H9 (cell line): ENCODE data around the gene COTL1. TPM values are rescaled to one million over a fixed set of nuclear protein-coding genes. Genes with fewer than 3 reads are reported as not detected.
A peak's percentile ranks its signal among the peaks of the same experiment; 100 is the strongest.

Experiments used
- DNase-seq: peaks from one replicate; pipeline ENCODE4 v3.0.0-alpha.2; 2017
- H2AFZ ChIP-seq: one replicate; pipeline ENCODE4 v1.6.1; 2013; ENCODE audit warnings: mild to moderate bottlenecking, low read length, control low read depth, moderate library complexity
- H2AK5ac ChIP-seq: 2 replicates; pipeline ENCODE4 v1.6.1; 2013; ENCODE audit warnings: low read length, control low read depth, mixed read lengths; ENCODE audit not compliant: insufficient read length
- H2BK120ac ChIP-seq: one replicate; pipeline ENCODE4 v1.6.1; 2013; ENCODE audit warnings: low read depth, mild to moderate bottlenecking, low read length, control low read depth, inconsistent platforms; ENCODE audit not compliant: poor library complexity, severe bottlenecking
- H2BK12ac ChIP-seq: 2 replicates; pipeline ENCODE4 v1.6.1; 2013; ENCODE audit warnings: low read length, control low read depth, mixed read lengths, low read depth; ENCODE audit not compliant: insufficient read length
- H2BK15ac ChIP-seq: 2 replicates; pipeline ENCODE4 v1.6.1; 2013; ENCODE audit warnings: low read depth, low read length, control low read depth
- H2BK20ac ChIP-seq: one replicate; pipeline ENCODE4 v1.6.1; 2013; ENCODE audit warnings: low read depth, mild to moderate bottlenecking, low read length, control low read depth, inconsistent platforms; ENCODE audit not compliant: poor library complexity, severe bottlenecking
- H2BK5ac ChIP-seq: 2 replicates; pipeline ENCODE4 v1.6.1; 2013; ENCODE audit warnings: low read length, control low read depth, mixed read lengths; ENCODE audit not compliant: insufficient read length
- H3K14ac ChIP-seq: 2 replicates; pipeline ENCODE4 v1.6.1; 2013; ENCODE audit warnings: low read length, control low read depth; ENCODE audit not compliant: insufficient read depth
- H3K18ac ChIP-seq: 2 replicates; pipeline ENCODE4 v1.6.1; 2013; ENCODE audit warnings: low read depth, mild to moderate bottlenecking, mixed read lengths, low read length, control low read depth; ENCODE audit not compliant: insufficient read length
- H3K23ac ChIP-seq: 2 replicates; pipeline ENCODE4 v1.6.1; 2013; ENCODE audit warnings: low read length, control low read depth, mixed read lengths, low read depth; ENCODE audit not compliant: insufficient read length
- H3K23me2 ChIP-seq: 2 replicates; pipeline ENCODE4 v1.6.1; 2013; ENCODE audit warnings: low read depth, mild to moderate bottlenecking, mixed read lengths, low read length, control low read depth; ENCODE audit not compliant: insufficient read length, poor library complexity, severe bottlenecking
- H3K27ac ChIP-seq: 2 replicates; pipeline ENCODE4 v1.5.1; 2013; ENCODE audit warnings: low read length, control low read depth, mixed read lengths, low read depth; ENCODE audit not compliant: insufficient read length
- H3K27me3 ChIP-seq: 2 replicates; pipeline ENCODE4 v1.6.1; 2013; ENCODE audit warnings: low read length, control low read depth, inconsistent platforms; ENCODE audit not compliant: insufficient read depth
- H3K4ac ChIP-seq: 2 replicates; pipeline ENCODE4 v1.6.1; 2013; ENCODE audit warnings: low read depth, mild to moderate bottlenecking, control low read depth, inconsistent platforms, low read length, moderate library complexity
- H3K4me1 ChIP-seq: 2 replicates; pipeline ENCODE4 v1.6.1; 2013; ENCODE audit warnings: low read length, control low read depth, inconsistent platforms; ENCODE audit not compliant: insufficient read depth
- H3K4me2 ChIP-seq: 2 replicates; pipeline ENCODE4 v1.6.1; 2013; ENCODE audit warnings: low read length, control low read depth, mixed read lengths; ENCODE audit not compliant: insufficient read length, insufficient read depth
- H3K56ac ChIP-seq: 2 replicates; pipeline ENCODE4 v1.6.1; 2013; ENCODE audit warnings: low read depth, mild to moderate bottlenecking, mixed read lengths, low read length, control low read depth; ENCODE audit not compliant: insufficient read length
- H3K79me1 ChIP-seq: 2 replicates; pipeline ENCODE4 v1.6.1; 2013; ENCODE audit warnings: low read depth, mild to moderate bottlenecking, moderate library complexity, low read length, control low read depth, inconsistent platforms; ENCODE audit not compliant: insufficient read depth, poor library complexity, severe bottlenecking
- H3K79me2 ChIP-seq: 2 replicates; pipeline ENCODE4 v1.6.1; 2013; ENCODE audit warnings: low read length, control low read depth, inconsistent platforms; ENCODE audit not compliant: insufficient read depth
- H3K9ac ChIP-seq: 2 replicates; pipeline ENCODE4 v1.6.1; 2013; ENCODE audit warnings: low read length, control low read depth, mixed read lengths; ENCODE audit not compliant: insufficient read length; ENCODE audit errors: extremely low read depth
- H3K9me3 ChIP-seq: one replicate; pipeline ENCODE4 v1.6.1; 2013; ENCODE audit warnings: low read depth, low read length, inconsistent platforms; ENCODE audit not compliant: control insufficient read depth
- H3T11ph ChIP-seq: one replicate; pipeline ENCODE4 v1.6.1; 2013; ENCODE audit warnings: mild to moderate bottlenecking, low read length, control low read depth, inconsistent platforms
- H4K20me1 ChIP-seq: one replicate; pipeline ENCODE4 v1.6.1; 2013; ENCODE audit not compliant: control insufficient read depth, insufficient read length, insufficient read depth
- H4K5ac ChIP-seq: 2 replicates; pipeline ENCODE4 v1.6.1; 2013; ENCODE audit warnings: low read depth, mild to moderate bottlenecking, mixed read lengths, low read length, control low read depth; ENCODE audit not compliant: insufficient read length
- H4K8ac ChIP-seq: replicated peaks from 2 replicates; pipeline ENCODE4 v1.6.1; 2013; ENCODE audit warnings: low read length, control low read depth, mixed read lengths, low read depth; ENCODE audit not compliant: insufficient read length
- H4K91ac ChIP-seq: 2 replicates; pipeline ENCODE4 v1.6.1; 2013; ENCODE audit warnings: low read depth, mild to moderate bottlenecking, moderate library complexity, mixed read lengths, low read length, control low read depth; ENCODE audit not compliant: insufficient read length
- H3K27ac Mint-ChIP-seq, 3 experiments: 2 replicates in 2 of 3; 3 replicates in 1 of 3; pipeline ENCODE4 v1.8.0; 2020 to 2021; ENCODE audit warnings: mixed read lengths in 3 of 3, mild to moderate bottlenecking in 1 of 3, moderate library complexity in 1 of 3
- H3K27me3 Mint-ChIP-seq: 2 replicates; pipeline ENCODE4 v1.8.0; 2021; ENCODE audit warnings: low read depth, mild to moderate bottlenecking, moderate library complexity, mixed read lengths
- H3K36me3 Mint-ChIP-seq, 3 experiments: 2 replicates in 2 of 3; 3 replicates in 1 of 3; pipeline ENCODE4 v1.8.0; 2020 to 2021; ENCODE audit warnings: low read depth in 3 of 3, mixed read lengths in 3 of 3; ENCODE audit not compliant: insufficient read depth in 1 of 3
- H3K4me1 Mint-ChIP-seq, 2 experiments: 2 replicates each; pipeline ENCODE4 v1.8.0; 2020; ENCODE audit warnings: mixed read lengths in 2 of 2
- H3K4me3 Mint-ChIP-seq, 2 experiments: 2 replicates in 1 of 2; 3 replicates in 1 of 2; pipeline ENCODE4 v1.8.0; 2020 to 2021; ENCODE audit warnings: mild to moderate bottlenecking in 2 of 2, mixed read lengths in 2 of 2, moderate library complexity in 1 of 2
- H3K9me3 Mint-ChIP-seq, 2 experiments: 2 replicates in 1 of 2; 3 replicates in 1 of 2; pipeline ENCODE4 v1.8.0; 2020; ENCODE audit warnings: mild to moderate bottlenecking in 2 of 2, mixed read lengths in 2 of 2, moderate library complexity in 1 of 2
- WGBS: extraction: QIAGEN DNeasy Blood & Tissue Kit; methylation state at CpG from one replicate; pipeline ENCODE4 v1.1.7; 2013; ENCODE audit warnings: missing lambda C conversion rate, low lambda C conversion rate, mixed read lengths; ENCODE audit not compliant: insufficient read length; ENCODE audit errors: extremely low coverage; 5-methylcytosine and 5-hydroxymethylcytosine counted together
- total RNA-seq: library from RNA; stranded (reverse); gene quantifications from 2 replicates; pipeline ENCODE4 v1.2.1, GENCODE V29; 2021
- TF ChIP-seq, protein P1 (sequence below): fragments of 200-600 bp; sonication (generic); conservative IDR thresholded peaks from 3 replicates; pipeline ENCODE4 v1.8.0; 2021; ENCODE audit warnings: antibody characterized with exemption, mild to moderate bottlenecking

Gene COTL1
- total RNA-seq, 1 experiment from 2014 or later: 81.4 TPM

DNA sequence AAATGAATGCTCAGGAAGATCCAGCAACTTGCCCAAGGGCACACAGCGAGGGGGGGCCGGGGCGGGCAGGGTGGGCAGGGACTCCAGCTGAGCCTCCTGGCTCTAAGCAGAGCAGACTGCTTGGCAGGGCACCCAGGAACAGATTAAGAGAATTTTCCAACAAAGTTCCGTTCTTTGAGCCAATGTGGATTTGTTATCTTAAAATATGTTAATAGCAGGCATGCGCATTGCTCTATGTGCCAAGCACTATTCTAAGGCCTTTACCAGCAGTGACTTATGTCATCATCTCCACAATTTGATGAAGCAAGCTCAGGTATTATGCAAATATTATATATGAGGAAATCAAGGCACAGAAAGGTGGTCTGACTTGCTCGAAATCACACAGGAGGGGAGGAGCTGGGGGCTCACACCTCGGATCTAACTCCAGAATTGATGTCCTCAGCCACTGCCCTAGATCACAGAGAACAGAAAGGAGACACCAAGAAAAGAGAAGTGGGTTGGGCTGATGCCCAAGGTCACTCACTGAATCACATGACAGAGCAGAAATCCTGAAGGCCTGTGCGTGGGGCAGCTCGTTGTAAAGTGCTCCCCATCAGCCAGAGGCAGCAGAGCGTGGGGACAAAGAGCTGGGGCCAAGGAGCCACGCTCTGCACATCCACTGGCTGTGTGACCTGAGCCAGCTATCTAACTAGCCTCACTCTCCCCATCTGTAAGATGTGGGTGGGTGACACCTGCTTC lies 90.2 kb downstream of the COTL1 start:
- H2AK5ac ChIP-seq: no peak overlapping the region
- H3K27ac ChIP-seq: no peak overlapping the region
- H3K9ac ChIP-seq: no peak overlapping the region
- H3K9me3 ChIP-seq: no peaks in the 10 kb centered on the region
- H3K56ac ChIP-seq: no peak overlapping the region
- no peak overlapping the region for H3K4me2 ChIP-seq
- H2BK5ac ChIP-seq: no peak overlapping the region
- peaks cover 4% of the 10 kb centered on the region; the same call in 1 of the 2 replicates for H3K4me1 ChIP-seq
- H3K14ac ChIP-seq: no peak overlapping the region
- peaks cover 11% of the 10 kb centered on the region for H3K27me3 Mint-ChIP-seq
- peaks cover 10 to 19% of the 10 kb centered on the region in 2 experiments; a peak in 3 of 5 replicates for H3K9me3 Mint-ChIP-seq
- no peaks in the 10 kb centered on the region for H3K27me3 ChIP-seq
- no peak overlapping the region for H4K5ac ChIP-seq
- no peak overlapping the region for H2BK120ac ChIP-seq
- no peaks in the 10 kb centered on the region for H4K20me1 ChIP-seq
- H3T11ph ChIP-seq: no peak overlapping the region
- no CpG with 5 or more reads among the region's 11 CpGs for WGBS
- no peak overlapping the region for H3K4ac ChIP-seq
- H3K18ac ChIP-seq: no peak overlapping the region
- H3K79me1 ChIP-seq: no peaks in the 10 kb centered on the region
- peaks cover 3 to 17% (median 13%) of the 10 kb centered on the region in 3 experiments for H3K36me3 Mint-ChIP-seq
- H3K79me2 ChIP-seq: no peaks in the 10 kb centered on the region
- peaks cover 25 to 32% of the 10 kb centered on the region in 2 experiments for H3K4me1 Mint-ChIP-seq
- H3K27ac Mint-ChIP-seq: peak overlapping the region in 1 of 3 experiments; percentile 28; a peak in 1 of 7 replicates
- H2BK12ac ChIP-seq: no peak overlapping the region
- H4K8ac ChIP-seq: no peak overlapping the region
- no peaks in the 10 kb centered on the region for H3K23me2 ChIP-seq
- H2BK20ac ChIP-seq: no peak overlapping the region
- no peak overlapping the region for H3K23ac ChIP-seq
- TF ChIP-seq, protein P1, sequence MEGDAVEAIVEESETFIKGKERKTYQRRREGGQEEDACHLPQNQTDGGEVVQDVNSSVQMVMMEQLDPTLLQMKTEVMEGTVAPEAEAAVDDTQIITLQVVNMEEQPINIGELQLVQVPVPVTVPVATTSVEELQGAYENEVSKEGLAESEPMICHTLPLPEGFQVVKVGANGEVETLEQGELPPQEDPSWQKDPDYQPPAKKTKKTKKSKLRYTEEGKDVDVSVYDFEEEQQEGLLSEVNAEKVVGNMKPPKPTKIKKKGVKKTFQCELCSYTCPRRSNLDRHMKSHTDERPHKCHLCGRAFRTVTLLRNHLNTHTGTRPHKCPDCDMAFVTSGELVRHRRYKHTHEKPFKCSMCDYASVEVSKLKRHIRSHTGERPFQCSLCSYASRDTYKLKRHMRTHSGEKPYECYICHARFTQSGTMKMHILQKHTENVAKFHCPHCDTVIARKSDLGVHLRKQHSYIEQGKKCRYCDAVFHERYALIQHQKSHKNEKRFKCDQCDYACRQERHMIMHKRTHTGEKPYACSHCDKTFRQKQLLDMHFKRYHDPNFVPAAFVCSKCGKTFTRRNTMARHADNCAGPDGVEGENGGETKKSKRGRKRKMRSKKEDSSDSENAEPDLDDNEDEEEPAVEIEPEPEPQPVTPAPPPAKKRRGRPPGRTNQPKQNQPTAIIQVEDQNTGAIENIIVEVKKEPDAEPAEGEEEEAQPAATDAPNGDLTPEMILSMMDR: no peak
- no peak overlapping the region for H3K4me3 Mint-ChIP-seq
- H2AFZ ChIP-seq: no peak overlapping the region
- H2BK15ac ChIP-seq: no peak overlapping the region
- DNase-seq: no peak
- H4K91ac ChIP-seq: no peak overlapping the region
